ENCODE measurements around the gene MESD.

DNA sequence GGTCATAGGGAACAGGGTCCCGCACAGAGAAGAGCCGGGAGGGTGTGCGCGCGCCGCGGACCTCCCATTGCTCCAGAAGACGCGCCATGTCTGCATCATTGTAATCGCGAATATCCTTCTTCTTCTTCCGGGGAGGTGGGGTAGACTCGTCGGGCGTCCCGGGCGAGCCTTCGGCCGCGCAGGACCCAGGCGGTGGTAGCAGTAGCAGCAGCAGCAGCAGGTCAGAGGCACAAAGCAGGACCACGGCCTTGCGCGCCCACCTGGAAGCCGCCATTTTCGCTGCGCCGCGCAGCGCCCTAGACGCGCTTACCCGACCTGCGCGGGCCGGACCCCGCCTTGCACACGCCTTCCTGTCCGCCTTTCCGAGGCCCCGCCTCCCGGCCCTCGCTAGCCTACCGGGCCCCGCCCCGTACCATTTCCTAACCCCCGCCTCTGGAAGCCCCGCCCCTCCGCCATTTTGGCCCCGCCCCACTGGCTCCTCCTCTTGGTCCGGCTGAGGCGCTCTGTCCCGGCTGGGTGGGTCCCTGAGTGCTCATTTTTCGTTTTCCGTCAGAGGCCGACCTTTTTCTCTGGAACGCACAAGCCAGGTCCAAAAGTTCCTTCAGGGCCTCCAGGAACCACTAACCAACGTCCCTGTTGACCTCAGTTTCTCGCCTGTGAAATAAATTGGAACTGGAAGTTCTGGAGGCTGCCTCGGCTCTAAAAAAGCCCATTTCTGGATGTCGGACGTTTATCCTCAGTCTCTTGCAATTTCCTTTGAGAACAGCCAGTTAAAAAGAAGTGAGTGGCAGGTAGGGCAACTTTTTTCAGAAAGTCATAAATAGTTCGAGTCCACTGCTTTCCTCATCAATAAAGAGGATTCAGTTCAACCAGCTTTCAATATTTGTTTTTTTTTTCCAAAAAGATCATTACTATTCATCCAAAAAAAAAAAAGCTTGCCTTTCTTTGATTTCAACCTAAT is at the start of gene MESD:
- TF ChIP-seq, protein P1, sequence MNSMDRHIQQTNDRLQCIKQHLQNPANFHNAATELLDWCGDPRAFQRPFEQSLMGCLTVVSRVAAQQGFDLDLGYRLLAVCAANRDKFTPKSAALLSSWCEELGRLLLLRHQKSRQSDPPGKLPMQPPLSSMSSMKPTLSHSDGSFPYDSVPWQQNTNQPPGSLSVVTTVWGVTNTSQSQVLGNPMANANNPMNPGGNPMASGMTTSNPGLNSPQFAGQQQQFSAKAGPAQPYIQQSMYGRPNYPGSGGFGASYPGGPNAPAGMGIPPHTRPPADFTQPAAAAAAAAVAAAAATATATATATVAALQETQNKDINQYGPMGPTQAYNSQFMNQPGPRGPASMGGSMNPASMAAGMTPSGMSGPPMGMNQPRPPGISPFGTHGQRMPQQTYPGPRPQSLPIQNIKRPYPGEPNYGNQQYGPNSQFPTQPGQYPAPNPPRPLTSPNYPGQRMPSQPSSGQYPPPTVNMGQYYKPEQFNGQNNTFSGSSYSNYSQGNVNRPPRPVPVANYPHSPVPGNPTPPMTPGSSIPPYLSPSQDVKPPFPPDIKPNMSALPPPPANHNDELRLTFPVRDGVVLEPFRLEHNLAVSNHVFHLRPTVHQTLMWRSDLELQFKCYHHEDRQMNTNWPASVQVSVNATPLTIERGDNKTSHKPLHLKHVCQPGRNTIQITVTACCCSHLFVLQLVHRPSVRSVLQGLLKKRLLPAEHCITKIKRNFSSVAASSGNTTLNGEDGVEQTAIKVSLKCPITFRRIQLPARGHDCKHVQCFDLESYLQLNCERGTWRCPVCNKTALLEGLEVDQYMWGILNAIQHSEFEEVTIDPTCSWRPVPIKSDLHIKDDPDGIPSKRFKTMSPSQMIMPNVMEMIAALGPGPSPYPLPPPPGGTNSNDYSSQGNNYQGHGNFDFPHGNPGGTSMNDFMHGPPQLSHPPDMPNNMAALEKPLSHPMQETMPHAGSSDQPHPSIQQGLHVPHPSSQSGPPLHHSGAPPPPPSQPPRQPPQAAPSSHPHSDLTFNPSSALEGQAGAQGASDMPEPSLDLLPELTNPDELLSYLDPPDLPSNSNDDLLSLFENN (IDR thresholded peaks at IDR 0.05; ENCODE audit: low read depth in 2 of 2, low read length in 2 of 2) = no peak
- TF ChIP-seq L3MBTL2 (IDR thresholded peaks at IDR 0.05) = no peak
- peak; percentile 94 for TF ChIP-seq POLR2A (conservative IDR thresholded peaks at IDR 0.05)
- TF ChIP-seq ZNF282 (CRISPR knock-in tag; IDR thresholded peaks at IDR 0.05) = no peak
- TF ChIP-seq EZH2 (IDR thresholded peaks at IDR 0.05; ENCODE audit: borderline replicate concordance, low read depth, low read length) = no peak
- no peak for TF ChIP-seq NR2C2 (CRISPR knock-in tag; IDR thresholded peaks at IDR 0.05)
- peak; percentile 75 for TF ChIP-seq NR2C2 (tag; IDR thresholded peaks at IDR 0.05)
- TF ChIP-seq, protein P2, sequence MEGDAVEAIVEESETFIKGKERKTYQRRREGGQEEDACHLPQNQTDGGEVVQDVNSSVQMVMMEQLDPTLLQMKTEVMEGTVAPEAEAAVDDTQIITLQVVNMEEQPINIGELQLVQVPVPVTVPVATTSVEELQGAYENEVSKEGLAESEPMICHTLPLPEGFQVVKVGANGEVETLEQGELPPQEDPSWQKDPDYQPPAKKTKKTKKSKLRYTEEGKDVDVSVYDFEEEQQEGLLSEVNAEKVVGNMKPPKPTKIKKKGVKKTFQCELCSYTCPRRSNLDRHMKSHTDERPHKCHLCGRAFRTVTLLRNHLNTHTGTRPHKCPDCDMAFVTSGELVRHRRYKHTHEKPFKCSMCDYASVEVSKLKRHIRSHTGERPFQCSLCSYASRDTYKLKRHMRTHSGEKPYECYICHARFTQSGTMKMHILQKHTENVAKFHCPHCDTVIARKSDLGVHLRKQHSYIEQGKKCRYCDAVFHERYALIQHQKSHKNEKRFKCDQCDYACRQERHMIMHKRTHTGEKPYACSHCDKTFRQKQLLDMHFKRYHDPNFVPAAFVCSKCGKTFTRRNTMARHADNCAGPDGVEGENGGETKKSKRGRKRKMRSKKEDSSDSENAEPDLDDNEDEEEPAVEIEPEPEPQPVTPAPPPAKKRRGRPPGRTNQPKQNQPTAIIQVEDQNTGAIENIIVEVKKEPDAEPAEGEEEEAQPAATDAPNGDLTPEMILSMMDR (IDR thresholded peaks at IDR 0.05 in 2 of 3, conservative IDR thresholded peaks at IDR 0.05 in 1 of 3; ENCODE audit: insufficient read depth in 2 of 3, low read depth in 1 of 3, low read length in 3 of 3) = no peak
- TF ChIP-seq MAFK (IDR thresholded peaks at IDR 0.05; ENCODE audit: low read length) = no peak
- no peak for TF ChIP-seq ZBTB26 (CRISPR knock-in tag; IDR thresholded peaks at IDR 0.05)
- TF ChIP-seq FOXA1 (IDR thresholded peaks at IDR 0.05; ENCODE audit: borderline replicate concordance) = no peak
